GM18508 (cell line): Measurements from ENCODE around the gene TFAP2A.

Experiments
- ATAC-seq: cut with Tn5 transposase; IDR thresholded peaks from one replicate; pipeline ENCODE4 v1.9.1; 2021; ENCODE audit warnings: moderate number of reproducible peaks; ENCODE audit not compliant: insufficient read depth, unreplicated experiment

Gene TFAP2A

DNA sequence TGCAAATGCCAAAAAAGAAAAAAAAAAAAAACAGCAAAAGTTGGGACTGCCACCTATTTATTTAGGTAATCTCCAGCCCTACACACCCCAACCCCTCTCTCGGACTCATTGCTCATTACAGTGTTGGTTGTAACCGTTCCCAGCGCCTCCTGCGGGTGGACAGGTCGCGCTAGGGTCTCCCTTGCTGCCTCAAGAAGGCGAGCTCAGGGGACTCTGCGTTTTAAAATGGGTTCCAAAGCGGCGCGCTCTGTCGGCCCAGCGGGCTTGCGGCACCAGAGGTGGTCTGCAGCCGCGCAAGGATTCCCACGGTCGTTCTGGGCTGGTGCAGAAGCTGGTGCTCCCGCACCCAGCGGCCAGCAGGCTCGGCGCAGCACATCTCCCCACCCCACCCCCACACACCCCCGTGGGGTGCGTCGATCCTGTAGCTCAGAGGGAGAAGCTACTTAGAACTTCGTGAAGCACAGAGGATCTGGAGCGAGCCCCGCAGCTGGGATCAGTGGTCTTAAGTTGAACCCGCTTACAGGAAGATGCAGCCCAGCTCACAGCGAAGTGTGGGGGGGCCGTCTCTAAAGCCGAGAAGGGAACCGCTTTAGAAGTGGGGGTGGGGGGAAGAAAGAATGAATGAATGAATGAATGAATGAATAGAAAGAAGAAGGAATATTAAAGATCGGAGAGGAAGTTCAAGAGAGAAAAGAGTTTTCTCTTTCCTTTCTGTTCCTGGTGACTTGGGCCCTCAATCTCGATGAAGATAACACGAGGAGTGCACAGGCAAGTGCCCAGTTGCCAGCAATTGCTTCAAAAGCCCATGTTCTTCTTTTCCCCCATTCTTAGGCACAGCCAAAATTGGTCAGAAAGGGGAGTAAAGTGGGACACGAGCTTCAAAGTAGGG lies 780 bp downstream of the TFAP2A start:
- ATAC-seq: no peak

- ATAC-seq: no peak
Measured at GRCh38 chr6:10413262-10413849, 1.5 kb downstream of the TFAP2A start.

GRCh38 chr6:10412461-10413261 lies 2.2 kb downstream of the TFAP2A start:
- ATAC-seq: no peak

DNA sequence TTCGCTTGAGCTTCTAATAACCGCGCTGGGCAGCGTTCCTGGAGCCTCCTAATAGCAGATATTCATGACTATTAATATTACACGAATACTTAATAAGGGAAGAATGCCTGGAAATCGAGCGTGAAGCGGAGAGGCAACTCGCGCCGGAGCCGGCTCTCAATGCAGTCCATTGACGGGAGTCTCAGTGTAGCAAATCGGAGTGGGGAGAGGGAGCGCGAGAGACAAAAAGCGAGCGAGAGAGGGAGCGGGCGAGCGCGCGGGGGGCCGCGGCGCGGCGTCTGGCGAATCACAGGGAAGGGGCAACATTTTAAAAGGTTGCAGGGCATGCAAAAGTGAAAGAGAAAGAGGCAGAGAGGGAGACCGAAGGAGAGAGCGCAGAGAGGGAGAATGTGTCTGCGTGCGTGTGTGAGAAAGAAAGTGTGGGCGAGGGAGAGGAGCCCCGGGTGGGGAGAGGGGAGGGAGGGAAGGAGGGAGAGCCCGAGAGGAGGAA lies 2.9 kb downstream of the TFAP2A start:
- ATAC-seq: peak; percentile 46

GRCh38 chr6:10411131-10411970 lies 3.5 kb downstream of the TFAP2A start:
- ATAC-seq: no peak

- no peak for ATAC-seq
Measured at GRCh38 chr6:10410207-10411050, 4.4 kb downstream of the TFAP2A start.

GRCh38 chr6:10409731-10410206 lies 5.1 kb downstream of the TFAP2A start:
- ATAC-seq: no peak

GRCh38 chr6:10409233-10409721 lies 5.6 kb downstream of the TFAP2A start:
- no peak for ATAC-seq

- ATAC-seq: no peak
Measured at GRCh38 chr6:10408457-10408856, 6.4 kb downstream of the TFAP2A start.

GRCh38 chr6:10407674-10408054 lies 7.2 kb downstream of the TFAP2A start:
- no peak for ATAC-seq

GRCh38 chr6:10407018-10407673 lies 7.7 kb downstream of the TFAP2A start:
- no peak for ATAC-seq

DNA sequence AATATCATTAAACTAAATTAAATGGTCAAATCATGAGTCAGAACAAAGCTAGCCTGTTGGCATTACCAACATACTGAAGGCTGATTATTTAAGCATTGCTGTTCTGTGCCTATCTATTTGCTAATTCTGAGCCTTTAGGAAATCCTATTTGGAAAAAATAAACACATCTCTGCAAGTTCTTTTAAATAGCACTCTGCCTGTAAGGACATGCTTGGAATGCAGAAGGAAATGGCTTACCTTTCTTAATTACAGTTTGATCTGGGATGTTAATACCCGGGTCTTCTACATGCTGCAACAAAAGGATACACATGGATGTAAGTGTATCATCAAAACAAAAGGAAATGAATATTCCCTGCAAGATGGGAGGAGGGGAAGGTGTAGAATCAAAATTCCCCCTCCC lies 8.3 kb downstream of the TFAP2A start:
- no peak for ATAC-seq

DNA sequence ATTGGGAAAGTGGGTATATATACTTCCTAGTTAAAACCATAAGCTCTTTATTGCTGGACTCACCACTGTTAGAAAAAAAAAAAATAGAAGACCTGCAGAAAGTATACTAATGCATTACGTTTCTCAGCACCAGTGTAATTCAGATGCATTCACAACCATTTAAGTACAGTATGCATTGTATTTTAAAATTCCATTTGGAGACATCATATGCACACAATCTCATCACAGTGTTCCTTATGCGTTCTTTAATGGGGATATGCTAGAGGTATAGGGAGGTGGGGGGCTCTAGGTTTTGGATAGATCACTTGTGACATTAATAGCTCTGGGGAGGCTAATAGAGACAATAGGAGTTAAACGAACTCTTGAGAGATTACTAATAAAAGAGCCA lies 9.4 kb downstream of the TFAP2A start:
- ATAC-seq: no peak

DNA sequence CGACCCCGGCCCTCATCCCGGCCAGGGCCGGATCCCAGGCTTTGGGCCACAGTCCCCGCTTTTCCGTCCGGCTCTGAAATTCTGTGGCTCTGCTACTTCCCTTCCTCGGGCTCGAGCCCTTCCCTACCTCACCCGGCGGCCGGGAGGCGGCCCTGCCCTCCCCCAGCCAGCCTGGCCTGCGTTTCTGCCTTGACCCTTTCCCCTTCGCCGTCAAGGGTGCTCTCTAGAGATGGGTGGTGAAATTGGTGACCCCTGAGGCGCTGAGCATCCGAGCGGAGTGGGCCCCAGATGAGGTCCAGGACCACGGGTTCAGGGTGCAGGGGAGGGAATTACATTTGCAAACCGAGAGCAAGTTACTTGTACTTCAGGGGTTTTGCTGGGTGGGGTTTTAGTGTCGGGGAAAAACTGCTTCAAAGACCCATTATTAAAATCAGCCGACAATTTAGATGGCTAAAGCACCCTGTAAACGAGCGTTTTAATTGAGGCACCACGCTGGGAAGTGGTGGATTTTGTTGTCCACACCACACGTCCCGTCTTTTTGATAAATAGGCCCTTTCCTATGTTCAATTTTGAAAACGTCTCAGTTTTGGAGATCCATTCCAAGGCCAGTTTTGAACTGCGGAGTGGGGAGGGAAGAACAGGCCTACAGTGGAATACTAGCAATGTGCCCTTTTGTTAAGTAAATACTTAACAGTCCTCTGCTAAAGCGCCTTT lies 9.9 kb downstream of the TFAP2A start:
- ATAC-seq: no peak

GRCh38 chr6:10404107-10404798 lies 10.6 kb downstream of the TFAP2A start:
- ATAC-seq: peak; percentile 86

- ATAC-seq: peak; percentile 14
Measured at GRCh38 chr6:10403385-10404106, 11.3 kb downstream of the TFAP2A start.
